Stimulated activated naive CD8-positive, alpha-beta T cell treated with anti-CD3 and anti-CD28 coated beads, Interleukin-15, Interleukin-2, amounts not matched to agents 100 ng/mL and 50 ng/mL, for 24 hours (primary cell): ENCODE data around the gene RAB9B.

Experiments
- H3K27ac Mint-ChIP-seq: one replicate; pipeline ENCODE4 v1.8.0; 2021; ENCODE audit warnings: mild to moderate bottlenecking, mixed read lengths
- H3K27me3 Mint-ChIP-seq: one replicate; pipeline ENCODE4 v1.8.0; 2021; ENCODE audit warnings: mixed read lengths
- H3K36me3 Mint-ChIP-seq: one replicate; pipeline ENCODE4 v1.8.0; 2021; ENCODE audit warnings: low read depth, mixed read lengths
- H3K4me1 Mint-ChIP-seq: one replicate; pipeline ENCODE4 v1.8.0; 2021; ENCODE audit warnings: low read depth, mixed read lengths
- H3K4me3 Mint-ChIP-seq: one replicate; pipeline ENCODE4 v1.8.0; 2021; ENCODE audit warnings: mild to moderate bottlenecking, mixed read lengths
- H3K9me3 Mint-ChIP-seq: one replicate; pipeline ENCODE4 v1.8.0; 2021; ENCODE audit warnings: mixed read lengths

RAB9B gene

DNA sequence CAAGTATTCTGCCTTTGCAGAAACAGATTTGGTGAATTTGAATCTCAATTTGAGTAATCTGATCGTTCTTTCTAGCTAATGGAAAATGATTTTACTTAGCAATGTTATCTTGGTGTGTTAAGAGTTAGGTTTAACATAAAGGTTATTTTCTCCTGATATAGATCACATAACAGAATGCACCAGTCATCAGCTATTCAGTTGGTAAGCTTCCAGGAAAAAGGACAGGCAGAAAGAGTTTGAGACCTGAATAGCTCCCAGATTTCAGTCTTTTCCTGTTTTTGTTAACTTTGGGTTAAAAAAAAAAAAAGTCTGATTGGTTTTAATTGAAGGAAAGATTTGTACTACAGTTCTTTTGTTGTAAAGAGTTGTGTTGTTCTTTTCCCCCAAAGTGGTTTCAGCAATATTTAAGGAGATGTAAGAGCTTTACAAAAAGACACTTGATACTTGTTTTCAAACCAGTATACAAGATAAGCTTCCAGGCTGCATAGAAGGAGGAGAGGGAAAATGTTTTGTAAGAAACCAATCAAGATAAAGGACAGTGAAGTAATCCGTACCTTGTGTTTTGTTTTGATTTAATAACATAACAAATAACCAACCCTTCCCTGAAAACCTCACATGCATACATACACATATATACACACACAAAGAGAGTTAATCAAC is 40.1 kb downstream of the RAB9B start:
- Mint-ChIP-seq H3K9me3 (no peaks in the 10 kb centered on the region), H3K4me3 (no peak overlapping the region), H3K27me3 (no peaks in the 10 kb centered on the region), H3K36me3 (no peaks in the 10 kb centered on the region), H3K27ac (no peak overlapping the region), H3K4me1 (peaks cover 9% of the 10 kb centered on the region)

GRCh38 chrX:103791228-103791627 is 40.8 kb downstream of the RAB9B start:
- Mint-ChIP-seq H3K9me3 (no peaks in the 10 kb centered on the region), H3K27ac (no peak overlapping the region), H3K36me3 (no peaks in the 10 kb centered on the region), H3K4me3 (no peak overlapping the region), H3K4me1 (peaks cover 9% of the 10 kb centered on the region), H3K27me3 (no peaks in the 10 kb centered on the region)

- H3K4me1 Mint-ChIP-seq: peaks cover 9% of the 10 kb centered on the region
- H3K27ac Mint-ChIP-seq: no peak overlapping the region
- H3K4me3 Mint-ChIP-seq: no peak overlapping the region
- no peaks in the 10 kb centered on the region for H3K27me3 Mint-ChIP-seq
- no peaks in the 10 kb centered on the region for H3K9me3 Mint-ChIP-seq
- no peaks in the 10 kb centered on the region for H3K36me3 Mint-ChIP-seq
These were observed 43.1 kb downstream of the RAB9B start for GRCh38 chrX:103789004-103789403.

- peaks cover 4% of the 10 kb centered on the region for H3K4me1 Mint-ChIP-seq
- no peak overlapping the region for H3K4me3 Mint-ChIP-seq
These were observed 48.1 kb downstream of the RAB9B start for GRCh38 chrX:103783971-103784370.

GRCh38 chrX:103783196-103783595 is 48.9 kb downstream of the RAB9B start:
- H3K36me3 Mint-ChIP-seq: no peaks in the 10 kb centered on the region
- no peak overlapping the region for H3K4me3 Mint-ChIP-seq
- H3K4me1 Mint-ChIP-seq: no peaks in the 10 kb centered on the region
- no peaks in the 10 kb centered on the region for H3K9me3 Mint-ChIP-seq
- H3K27ac Mint-ChIP-seq: no peak overlapping the region
- no peaks in the 10 kb centered on the region for H3K27me3 Mint-ChIP-seq

More at GRCh38 chrX:103783971-103784370, 48.1 kb downstream of the RAB9B start:
- H3K27ac Mint-ChIP-seq: no peak overlapping the region
- H3K36me3 Mint-ChIP-seq: no peaks in the 10 kb centered on the region
- H3K9me3 Mint-ChIP-seq: no peaks in the 10 kb centered on the region
- H3K27me3 Mint-ChIP-seq: no peaks in the 10 kb centered on the region

- Mint-ChIP-seq H3K9me3 (no peaks in the 10 kb centered on the region), H3K27me3 (no peaks in the 10 kb centered on the region), H3K36me3 (no peaks in the 10 kb centered on the region), H3K27ac (no peak overlapping the region), H3K4me3 (no peak overlapping the region), H3K4me1 (no peaks in the 10 kb centered on the region)
These were observed 49.4 kb downstream of the RAB9B start for GRCh38 chrX:103782640-103783039.

DNA sequence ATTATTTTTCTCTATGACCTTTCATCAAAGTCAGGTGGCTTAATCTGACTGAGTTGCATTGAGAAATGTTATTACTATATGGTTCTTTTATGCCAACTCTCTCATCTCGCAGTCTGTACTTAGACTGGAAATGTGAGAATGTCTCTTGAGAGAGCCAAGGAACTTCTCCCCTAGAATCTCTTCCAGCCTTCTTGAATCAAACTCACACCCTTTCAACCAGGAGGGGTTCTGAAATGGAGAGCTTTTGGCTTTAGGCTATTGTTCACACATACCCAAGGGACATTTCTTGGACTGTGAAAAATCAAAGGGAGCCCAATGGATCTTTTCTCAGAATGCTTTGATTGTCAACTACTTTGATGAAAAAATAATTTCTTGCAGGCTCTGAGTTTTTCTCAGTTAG is 50.4 kb downstream of the RAB9B start:
- H3K27me3 Mint-ChIP-seq: no peaks in the 10 kb centered on the region
- H3K36me3 Mint-ChIP-seq: no peaks in the 10 kb centered on the region
- no peak overlapping the region for H3K27ac Mint-ChIP-seq
- no peaks in the 10 kb centered on the region for H3K9me3 Mint-ChIP-seq
- no peak overlapping the region for H3K4me3 Mint-ChIP-seq
- no peaks in the 10 kb centered on the region for H3K4me1 Mint-ChIP-seq

DNA sequence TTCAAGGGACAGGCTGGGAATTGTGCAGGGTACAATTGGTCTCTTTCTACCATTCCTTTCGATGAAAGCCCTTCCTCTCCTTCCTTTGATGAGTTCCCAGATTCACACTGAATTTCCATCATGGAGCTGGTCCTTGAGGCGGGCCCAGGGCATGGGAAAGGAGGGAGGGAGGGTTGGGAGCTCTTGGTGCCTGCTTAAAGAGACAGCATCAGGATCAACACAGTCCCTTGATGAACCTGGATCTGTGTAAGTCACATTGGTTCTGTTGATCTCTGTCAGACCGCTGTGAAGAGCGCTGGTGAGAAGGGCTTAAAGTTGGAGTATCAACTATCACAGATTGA is 51.0 kb downstream of the RAB9B start:
- H3K9me3 Mint-ChIP-seq: no peaks in the 10 kb centered on the region
- no peaks in the 10 kb centered on the region for H3K4me1 Mint-ChIP-seq

GRCh38 chrX:103780336-103781061 is 51.6 kb downstream of the RAB9B start:
- H3K9me3 Mint-ChIP-seq: no peaks in the 10 kb centered on the region
- no peaks in the 10 kb centered on the region for H3K36me3 Mint-ChIP-seq
- H3K27ac Mint-ChIP-seq: no peak overlapping the region
- H3K27me3 Mint-ChIP-seq: no peaks in the 10 kb centered on the region
- H3K4me1 Mint-ChIP-seq: no peaks in the 10 kb centered on the region
- H3K4me3 Mint-ChIP-seq: no peak overlapping the region

More for the DNA sequence above, 51.0 kb downstream of the RAB9B start:
- H3K27ac Mint-ChIP-seq: no peak overlapping the region
- H3K36me3 Mint-ChIP-seq: no peaks in the 10 kb centered on the region
- no peaks in the 10 kb centered on the region for H3K27me3 Mint-ChIP-seq
- H3K4me3 Mint-ChIP-seq: no peak overlapping the region

DNA sequence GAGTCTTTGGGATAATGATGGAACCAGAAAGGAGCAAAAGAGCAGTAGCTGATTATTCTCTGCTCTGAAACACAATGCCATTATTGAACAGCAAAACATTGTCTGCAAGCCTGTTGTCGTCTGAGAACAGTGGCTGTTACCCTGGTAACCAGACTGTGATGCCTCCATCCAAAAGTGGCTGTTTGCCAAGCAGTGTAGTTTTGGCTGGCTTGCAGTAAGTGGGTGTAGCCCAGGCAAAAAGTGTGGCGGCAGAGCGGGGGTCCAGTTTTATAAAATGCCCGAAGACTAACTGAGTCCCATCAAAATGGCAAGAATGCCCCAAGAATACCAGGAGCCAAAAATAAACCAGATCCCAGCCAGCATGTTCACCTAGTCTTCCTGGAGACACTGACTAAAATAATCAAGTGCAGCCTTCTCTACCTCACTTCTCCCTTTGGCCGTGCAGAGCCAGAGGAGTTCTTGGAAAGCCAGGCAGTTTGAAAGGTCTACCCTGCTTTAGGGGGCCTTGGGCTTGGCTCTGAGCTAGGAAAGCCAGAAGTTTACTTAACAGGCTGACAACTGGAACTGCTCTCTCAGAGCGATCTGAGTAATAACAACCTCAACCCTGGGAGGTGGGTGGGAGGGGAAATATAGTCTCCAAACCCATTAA is 52.8 kb downstream of the RAB9B start:
- H3K9me3 Mint-ChIP-seq: no peaks in the 10 kb centered on the region
- no peak overlapping the region for H3K4me3 Mint-ChIP-seq
- no peaks in the 10 kb centered on the region for H3K36me3 Mint-ChIP-seq
- H3K27ac Mint-ChIP-seq: no peak overlapping the region
- H3K27me3 Mint-ChIP-seq: no peaks in the 10 kb centered on the region
- no peaks in the 10 kb centered on the region for H3K4me1 Mint-ChIP-seq

DNA sequence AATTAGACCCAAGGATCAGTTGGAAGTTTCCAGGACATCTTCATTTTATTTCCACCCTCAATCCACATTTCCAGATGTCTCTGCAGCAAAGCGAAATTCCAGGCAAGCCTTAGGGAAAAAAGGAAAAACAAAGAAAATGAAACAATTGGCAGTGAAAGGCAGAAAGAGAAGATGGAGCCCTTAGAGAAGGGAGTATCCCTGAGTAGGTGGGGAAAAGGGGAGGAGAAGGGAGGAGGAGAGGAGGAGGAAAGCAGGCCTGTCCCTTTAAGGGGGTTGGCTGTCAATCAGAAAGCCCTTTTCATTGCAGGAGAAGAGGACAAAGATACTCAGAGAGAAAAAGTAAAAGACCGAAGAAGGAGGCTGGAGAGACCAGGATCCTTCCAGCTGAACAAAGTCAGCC is 55.5 kb downstream of the RAB9B start, which contains the start of gene PLP1:
TSS of gene PLP1 (plus strand) at position 295 of the 400 bp plus-strand sequence. CDS start 156 bp downstream, outside the sequence.
- H3K9me3 Mint-ChIP-seq: no peaks in the 10 kb centered on the region
- no peaks in the 10 kb centered on the region for H3K36me3 Mint-ChIP-seq
- H3K4me3 Mint-ChIP-seq: no peak within 1 kb of the TSS
- H3K27me3 Mint-ChIP-seq: no peaks in the 10 kb centered on the region
- no peaks in the 10 kb centered on the region for H3K4me1 Mint-ChIP-seq
- no peak within 1 kb of the TSS for H3K27ac Mint-ChIP-seq

- H3K9me3 Mint-ChIP-seq: no peaks in the 10 kb centered on the region
- H3K27ac Mint-ChIP-seq: no peak overlapping the region
- H3K4me1 Mint-ChIP-seq: no peaks in the 10 kb centered on the region
- no peaks in the 10 kb centered on the region for H3K36me3 Mint-ChIP-seq
- H3K27me3 Mint-ChIP-seq: no peaks in the 10 kb centered on the region
- no peak overlapping the region for H3K4me3 Mint-ChIP-seq
These were observed 57.9 kb downstream of the RAB9B start for GRCh38 chrX:103774070-103774642.

DNA sequence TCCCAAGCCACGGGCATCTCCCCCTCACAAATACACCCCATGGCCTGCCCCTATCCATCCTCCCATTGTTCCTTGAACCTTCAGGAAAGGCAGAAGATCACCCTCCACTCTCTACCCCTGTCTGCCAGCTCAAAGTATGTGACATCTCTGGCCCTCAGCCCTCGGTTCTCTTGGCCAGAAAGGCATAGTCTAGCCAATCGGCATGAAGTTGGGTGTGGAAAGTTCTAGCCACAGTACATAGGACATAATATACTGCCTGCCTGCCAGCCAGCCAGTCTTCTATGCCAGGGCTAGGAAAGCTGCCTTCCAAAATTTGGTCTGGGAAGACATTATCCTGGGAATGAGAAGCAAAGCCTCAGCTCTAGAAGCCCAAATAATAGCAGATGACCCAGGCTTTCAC is 58.6 kb downstream of the RAB9B start:
- Mint-ChIP-seq H3K9me3 (no peaks in the 10 kb centered on the region), H3K4me3 (no peak overlapping the region), H3K27ac (no peak overlapping the region), H3K27me3 (no peaks in the 10 kb centered on the region), H3K4me1 (no peaks in the 10 kb centered on the region), H3K36me3 (no peaks in the 10 kb centered on the region)
